ENCODE measurements around the gene NGRN.

DNA sequence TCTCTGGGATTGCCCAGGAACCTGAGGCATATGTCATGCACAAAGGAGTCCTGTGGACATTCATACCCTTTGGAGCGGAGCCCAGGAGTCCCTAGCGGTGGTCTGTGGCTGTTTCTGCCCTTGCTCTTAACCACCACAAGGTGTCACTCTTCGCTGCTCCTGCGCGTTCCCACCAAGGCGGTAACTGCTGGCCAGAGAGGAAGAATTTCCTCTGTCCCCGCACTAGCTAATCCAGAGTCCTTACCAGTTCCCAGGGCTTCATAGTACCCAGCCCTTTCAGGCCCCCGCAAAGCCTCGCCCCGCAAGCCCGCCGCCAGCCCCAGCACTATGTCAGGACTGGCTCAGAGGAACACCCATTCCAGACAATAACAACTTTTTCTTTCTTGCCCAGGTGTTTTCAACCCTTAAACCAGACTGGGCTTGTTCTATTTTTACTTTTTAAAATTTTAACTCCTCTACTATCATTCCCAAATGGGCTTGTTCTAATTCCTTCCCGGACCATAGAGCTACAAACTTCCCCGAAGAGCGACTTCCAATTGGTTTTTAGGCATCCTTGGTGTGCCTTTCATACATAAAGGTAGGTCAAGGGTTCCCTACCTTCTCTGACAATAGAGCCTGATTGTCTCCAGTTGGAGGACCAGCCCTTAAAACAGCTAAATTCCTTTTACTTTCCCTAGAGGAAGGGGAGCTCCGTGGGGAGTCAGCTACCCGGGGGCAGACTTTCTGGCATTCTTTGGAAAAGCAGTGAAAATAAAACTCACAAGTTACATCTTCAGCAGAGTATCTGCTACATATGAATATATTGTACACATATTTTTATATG lies 54.8 kb downstream of the NGRN start:
- no peak for TF ChIP-seq ZNF8 (CRISPR knock-in tag; IDR thresholded peaks at IDR 0.05)
- TF ChIP-seq ARNTL (CRISPR knock-in tag; IDR thresholded peaks at IDR 0.05; ENCODE audit: borderline replicate concordance, low read depth): no peak
- no peak for TF ChIP-seq ZFP30 (CRISPR knock-in tag; IDR thresholded peaks at IDR 0.05)
- TF ChIP-seq, protein P1, sequence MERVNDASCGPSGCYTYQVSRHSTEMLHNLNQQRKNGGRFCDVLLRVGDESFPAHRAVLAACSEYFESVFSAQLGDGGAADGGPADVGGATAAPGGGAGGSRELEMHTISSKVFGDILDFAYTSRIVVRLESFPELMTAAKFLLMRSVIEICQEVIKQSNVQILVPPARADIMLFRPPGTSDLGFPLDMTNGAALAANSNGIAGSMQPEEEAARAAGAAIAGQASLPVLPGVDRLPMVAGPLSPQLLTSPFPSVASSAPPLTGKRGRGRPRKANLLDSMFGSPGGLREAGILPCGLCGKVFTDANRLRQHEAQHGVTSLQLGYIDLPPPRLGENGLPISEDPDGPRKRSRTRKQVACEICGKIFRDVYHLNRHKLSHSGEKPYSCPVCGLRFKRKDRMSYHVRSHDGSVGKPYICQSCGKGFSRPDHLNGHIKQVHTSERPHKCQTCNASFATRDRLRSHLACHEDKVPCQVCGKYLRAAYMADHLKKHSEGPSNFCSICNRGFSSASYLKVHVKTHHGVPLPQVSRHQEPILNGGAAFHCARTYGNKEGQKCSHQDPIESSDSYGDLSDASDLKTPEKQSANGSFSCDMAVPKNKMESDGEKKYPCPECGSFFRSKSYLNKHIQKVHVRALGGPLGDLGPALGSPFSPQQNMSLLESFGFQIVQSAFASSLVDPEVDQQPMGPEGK (CRISPR knock-in tag; IDR thresholded peaks at IDR 0.05; ENCODE audit: borderline replicate concordance): no peak
- TF ChIP-seq, protein P2, sequence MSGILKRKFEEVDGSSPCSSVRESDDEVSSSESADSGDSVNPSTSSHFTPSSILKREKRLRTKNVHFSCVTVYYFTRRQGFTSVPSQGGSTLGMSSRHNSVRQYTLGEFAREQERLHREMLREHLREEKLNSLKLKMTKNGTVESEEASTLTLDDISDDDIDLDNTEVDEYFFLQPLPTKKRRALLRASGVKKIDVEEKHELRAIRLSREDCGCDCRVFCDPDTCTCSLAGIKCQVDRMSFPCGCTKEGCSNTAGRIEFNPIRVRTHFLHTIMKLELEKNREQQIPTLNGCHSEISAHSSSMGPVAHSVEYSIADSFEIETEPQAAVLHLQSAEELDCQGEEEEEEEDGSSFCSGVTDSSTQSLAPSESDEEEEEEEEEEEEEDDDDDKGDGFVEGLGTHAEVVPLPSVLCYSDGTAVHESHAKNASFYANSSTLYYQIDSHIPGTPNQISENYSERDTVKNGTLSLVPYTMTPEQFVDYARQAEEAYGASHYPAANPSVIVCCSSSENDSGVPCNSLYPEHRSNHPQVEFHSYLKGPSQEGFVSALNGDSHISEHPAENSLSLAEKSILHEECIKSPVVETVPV (CRISPR knock-in tag; IDR thresholded peaks at IDR 0.05): no peak
- no peak for TF ChIP-seq SNAI2 (CRISPR knock-in tag; IDR thresholded peaks at IDR 0.05)
- TF ChIP-seq OSR1 (CRISPR knock-in tag; IDR thresholded peaks at IDR 0.05): no peak
- no peak for TF ChIP-seq TOX (CRISPR knock-in tag; IDR thresholded peaks at IDR 0.05; ENCODE audit: borderline replicate concordance)
- TF ChIP-seq RARB (CRISPR knock-in tag; IDR thresholded peaks at IDR 0.05): no peak
- no peak for TF ChIP-seq ISL1 (CRISPR knock-in tag; IDR thresholded peaks at IDR 0.05)
- TF ChIP-seq GLIS3 (CRISPR knock-in tag; IDR thresholded peaks at IDR 0.05): no peak
- TF ChIP-seq, protein P3, sequence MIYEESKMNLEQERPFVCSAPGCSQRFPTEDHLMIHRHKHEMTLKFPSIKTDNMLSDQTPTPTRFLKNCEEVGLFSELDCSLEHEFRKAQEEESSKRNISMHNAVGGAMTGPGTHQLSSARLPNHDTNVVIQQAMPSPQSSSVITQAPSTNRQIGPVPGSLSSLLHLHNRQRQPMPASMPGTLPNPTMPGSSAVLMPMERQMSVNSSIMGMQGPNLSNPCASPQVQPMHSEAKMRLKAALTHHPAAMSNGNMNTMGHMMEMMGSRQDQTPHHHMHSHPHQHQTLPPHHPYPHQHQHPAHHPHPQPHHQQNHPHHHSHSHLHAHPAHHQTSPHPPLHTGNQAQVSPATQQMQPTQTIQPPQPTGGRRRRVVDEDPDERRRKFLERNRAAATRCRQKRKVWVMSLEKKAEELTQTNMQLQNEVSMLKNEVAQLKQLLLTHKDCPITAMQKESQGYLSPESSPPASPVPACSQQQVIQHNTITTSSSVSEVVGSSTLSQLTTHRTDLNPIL (CRISPR knock-in tag; IDR thresholded peaks at IDR 0.05; ENCODE audit: low read depth): no peak
- no peak for TF ChIP-seq ZNF70 (CRISPR knock-in tag; IDR thresholded peaks at IDR 0.05)
- TF ChIP-seq BACH2 (CRISPR knock-in tag; IDR thresholded peaks at IDR 0.05; ENCODE audit: borderline replicate concordance): no peak

Measured in SK-N-SH treated with all-trans-retinoic acid at 6 μM for 48 hours (cell line).